T-helper 17 cell (primary cell): ENCODE measurements around the gene BRD7. TPM values are rescaled to one million over a fixed set of nuclear protein-coding genes. Genes with fewer than 3 reads are reported as not detected.
A peak's percentile ranks its signal among the peaks of the same experiment; 100 is the strongest.

Experiments used
- ATAC-seq: fragments of 150-1000 bp; cut with Tn5 transposase; 2 replicates; pipeline ENCODE4 v1.10.0; 2021; ENCODE audit warnings: mild to moderate bottlenecking, moderate library complexity
- DNase-seq, 3 donors: peaks; one replicate each; pipeline versions ENCODE4 v3.0.0 to v3.0.0-alpha.2; 2020 to 2021
- H3K9me3 ChIP-seq: one replicate; pipeline ENCODE4 v1.7.0; 2013; ENCODE audit warnings: low read length, mild to moderate bottlenecking; ENCODE audit not compliant: control insufficient read depth, poor library complexity, severe bottlenecking
- H3K27ac Mint-ChIP-seq: one replicate; pipeline ENCODE4 v1.8.0; 2022; ENCODE audit warnings: mild to moderate bottlenecking, moderate library complexity, mixed read lengths
- H3K27me3 Mint-ChIP-seq: one replicate; pipeline ENCODE4 v1.8.0; 2022; ENCODE audit warnings: mixed read lengths
- H3K36me3 Mint-ChIP-seq: one replicate; pipeline ENCODE4 v1.8.0; 2022; ENCODE audit warnings: low read depth, mixed read lengths
- H3K4me1 Mint-ChIP-seq: one replicate; pipeline ENCODE4 v1.8.0; 2022; ENCODE audit warnings: mild to moderate bottlenecking, mixed read lengths
- H3K4me3 Mint-ChIP-seq: one replicate; pipeline ENCODE4 v1.8.0; 2022; ENCODE audit warnings: mild to moderate bottlenecking, moderate library complexity, mixed read lengths
- total RNA-seq, 4 donors: library from RNA in 2 of 4; stranded (reverse) in 2 of 4; gene quantifications; one replicate each; pipeline ENCODE4 v1.2.3 and lab custom pipeline; 2022 to 2026

BRD7 gene
- total RNA-seq, 2 donors from 2014 or later: 74.2 to 83.4 TPM

- peaks cover 69% of the 10 kb centered on the region for H3K4me1 Mint-ChIP-seq
- H3K9me3 ChIP-seq: no peaks in the 10 kb centered on the region
- DNase-seq (no peak), ATAC-seq (no peak)
- H3K27me3 Mint-ChIP-seq: no peaks in the 10 kb centered on the region
- H3K27ac Mint-ChIP-seq: peak overlapping the region; percentile 96
- peak overlapping the region; percentile 83 for H3K4me3 Mint-ChIP-seq
- peaks cover 5% of the 10 kb centered on the region for H3K36me3 Mint-ChIP-seq
Measured at GRCh38 chr16:50276801-50277555, 91.8 kb downstream of the BRD7 start.

GRCh38 chr16:50276326-50276640, 92.5 kb downstream of the BRD7 start:
- Mint-ChIP-seq H3K4me3 (peak overlapping the region; percentile 96), H3K4me1 (peaks cover 74% of the 10 kb centered on the region), H3K27ac (peak overlapping the region; percentile 96), H3K36me3 (peaks cover 5% of the 10 kb centered on the region), H3K27me3 (no peaks in the 10 kb centered on the region)
- ATAC-seq: no peak
- DNase-seq: no peak
- no peaks in the 10 kb centered on the region for H3K9me3 ChIP-seq

GRCh38 chr16:50275428-50276325, 93.1 kb downstream of the BRD7 start:
- Mint-ChIP-seq H3K36me3 (peaks cover 5% of the 10 kb centered on the region), H3K4me3 (peak overlapping the region; percentile 96), H3K27ac (peak overlapping the region; percentile 98), H3K27me3 (no peaks in the 10 kb centered on the region), H3K4me1 (peaks cover 76% of the 10 kb centered on the region)
- no peaks in the 10 kb centered on the region for H3K9me3 ChIP-seq
- DNase-seq: no peak
- no peak for ATAC-seq

GRCh38 chr16:50275098-50275415, 93.7 kb downstream of the BRD7 start:
- DNase-seq (no peak), ATAC-seq (no peak)
- peaks cover 77% of the 10 kb centered on the region for H3K4me1 Mint-ChIP-seq
- peak overlapping the region; percentile 96 for H3K4me3 Mint-ChIP-seq
- H3K36me3 Mint-ChIP-seq: peaks cover under 1% of the 10 kb centered on the region
- H3K9me3 ChIP-seq: no peaks in the 10 kb centered on the region
- H3K27ac Mint-ChIP-seq: peak overlapping the region; percentile 98
- no peaks in the 10 kb centered on the region for H3K27me3 Mint-ChIP-seq

GRCh38 chr16:50274326-50275097, 94.3 kb downstream of the BRD7 start:
- no peaks in the 10 kb centered on the region for H3K36me3 Mint-ChIP-seq

GRCh38 chr16:50273888-50274325, 94.9 kb downstream of the BRD7 start:
- peaks cover 76% of the 10 kb centered on the region for H3K4me1 Mint-ChIP-seq
- H3K36me3 Mint-ChIP-seq: peaks cover 3% of the 10 kb centered on the region
- no peaks in the 10 kb centered on the region for H3K9me3 ChIP-seq
- peak overlapping the region; percentile 96 for H3K4me3 Mint-ChIP-seq
- ATAC-seq (peak; percentile 45), DNase-seq (no peak)
- no peaks in the 10 kb centered on the region for H3K27me3 Mint-ChIP-seq
- H3K27ac Mint-ChIP-seq: peak overlapping the region; percentile 98

More at GRCh38 chr16:50274326-50275097, 94.3 kb downstream of the BRD7 start:
- Mint-ChIP-seq H3K4me1 (peaks cover 77% of the 10 kb centered on the region), H3K27me3 (no peaks in the 10 kb centered on the region), H3K4me3 (peak overlapping the region; percentile 96), H3K27ac (peak overlapping the region; percentile 98)
- no peaks in the 10 kb centered on the region for H3K9me3 ChIP-seq
- ATAC-seq (peak; percentile 66), DNase-seq (peak in 2 of 3 donors; percentile 28 to 42)

- H3K27ac Mint-ChIP-seq: peak overlapping the region; percentile 98
- H3K4me3 Mint-ChIP-seq: peak overlapping the region; percentile 96
- H3K27me3 Mint-ChIP-seq: no peaks in the 10 kb centered on the region
- ATAC-seq: no peak
- H3K36me3 Mint-ChIP-seq: peaks cover 3% of the 10 kb centered on the region
- DNase-seq: no peak
- H3K4me1 Mint-ChIP-seq: peaks cover 74% of the 10 kb centered on the region
- no peaks in the 10 kb centered on the region for H3K9me3 ChIP-seq
Measured at GRCh38 chr16:50273382-50273690, 95.5 kb downstream of the BRD7 start.

GRCh38 chr16:50272687-50273381, 96.0 kb downstream of the BRD7 start:
- no peak for DNase-seq
- peaks cover 3% of the 10 kb centered on the region for H3K36me3 Mint-ChIP-seq
- peak overlapping the region; percentile 96 for H3K4me3 Mint-ChIP-seq
- ATAC-seq: no peak
- H3K27ac Mint-ChIP-seq: peak overlapping the region; percentile 98
- H3K4me1 Mint-ChIP-seq: peaks cover 72% of the 10 kb centered on the region
- H3K9me3 ChIP-seq: no peaks in the 10 kb centered on the region
- H3K27me3 Mint-ChIP-seq: no peaks in the 10 kb centered on the region

GRCh38 chr16:50272111-50272571, 96.6 kb downstream of the BRD7 start:
- Mint-ChIP-seq H3K27ac (peak overlapping the region; percentile 98), H3K4me1 (peaks cover 71% of the 10 kb centered on the region), H3K4me3 (peak overlapping the region; percentile 96), H3K36me3 (peaks cover 3% of the 10 kb centered on the region), H3K27me3 (no peaks in the 10 kb centered on the region)
- ATAC-seq (no peak), DNase-seq (no peak)
- H3K9me3 ChIP-seq: no peaks in the 10 kb centered on the region

GRCh38 chr16:50271148-50272041, 97.4 kb downstream of the BRD7 start:
- Mint-ChIP-seq H3K36me3 (peaks cover 3% of the 10 kb centered on the region), H3K4me1 (peaks cover 68% of the 10 kb centered on the region), H3K27ac (peak overlapping the region; percentile 98), H3K4me3 (peak overlapping the region; percentile 96), H3K27me3 (no peaks in the 10 kb centered on the region)
- ATAC-seq (no peak), DNase-seq (no peak)
- no peaks in the 10 kb centered on the region for H3K9me3 ChIP-seq

- Mint-ChIP-seq H3K36me3 (peaks cover 3% of the 10 kb centered on the region), H3K27ac (peak overlapping the region; percentile 98), H3K27me3 (no peaks in the 10 kb centered on the region), H3K4me1 (peaks cover 72% of the 10 kb centered on the region), H3K4me3 (peak overlapping the region; percentile 95)
- no peak for ATAC-seq
- no peak for DNase-seq
- H3K9me3 ChIP-seq: no peaks in the 10 kb centered on the region
Measured at GRCh38 chr16:50270510-50271147, 98.2 kb downstream of the BRD7 start.
